Measurements from ENCODE around the gene LEMD1.

Gene LEMD1

DNA sequence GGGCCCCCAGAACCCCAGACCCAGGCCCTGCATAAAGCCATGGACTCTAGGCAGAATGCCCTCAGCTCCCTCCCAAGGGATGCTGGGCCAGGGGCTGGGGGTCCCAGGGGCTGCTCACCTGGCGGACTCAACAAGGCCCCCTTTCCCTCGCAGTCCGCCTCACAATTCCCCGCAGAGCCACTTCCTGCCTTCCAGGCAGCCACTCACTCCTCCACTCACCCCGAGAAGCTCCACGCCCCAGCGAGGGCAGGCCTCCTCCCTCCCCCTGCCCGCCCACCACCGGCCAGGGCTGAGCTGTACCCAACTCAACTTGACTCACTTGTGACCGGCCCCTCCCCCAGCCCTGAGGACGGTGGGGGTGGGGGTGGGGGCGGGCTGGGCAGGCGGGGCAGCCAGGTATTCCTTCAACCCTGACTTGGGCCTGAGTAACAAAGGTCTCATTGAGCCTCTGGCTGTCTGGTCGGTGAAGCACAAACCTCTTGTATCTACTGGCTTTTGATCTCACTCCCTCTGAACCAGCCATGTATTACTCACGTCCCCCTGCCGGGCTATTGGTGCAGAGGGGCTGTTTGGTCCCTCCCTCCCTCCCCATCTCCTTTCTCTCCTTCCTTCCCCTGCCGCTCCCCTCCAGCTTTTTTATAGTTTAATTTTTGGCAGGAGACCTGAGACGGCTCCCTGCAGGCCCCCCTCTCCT lies 28.0 kb upstream of the LEMD1 start:
- Histone ChIP-seq H3K4me3 (ENCODE audit: insufficient read depth, low read length, poor library complexity, severe bottlenecking) (no peak overlapping the region), H3K9me3 (ENCODE audit: insufficient read depth, low read length) (no peaks in the 10 kb centered on the region), H3K79me2 (ENCODE audit: insufficient read depth, low read length) (no peaks in the 10 kb centered on the region), H2AFZ (ENCODE audit: low read depth, low read length, severe bottlenecking) (no peak overlapping the region), H3K27me3 (ENCODE audit: low read length) (no peaks in the 10 kb centered on the region), H3K36me3 (ENCODE audit: low read length) (no peaks in the 10 kb centered on the region), H3F3A (ENCODE audit: insufficient read depth) (no peaks in the 10 kb centered on the region), H3K9ac (ENCODE audit: low read length) (no peak overlapping the region), H3K9me2 (replicated peaks; ENCODE audit: insufficient read depth, low read length) (no peaks in the 10 kb centered on the region), H3K4me2 (ENCODE audit: low read depth, low read length, poor library complexity, severe bottlenecking) (no peak overlapping the region), H4K20me1 (ENCODE audit: low read depth, low read length) (no peaks in the 10 kb centered on the region), H3K27ac (ENCODE audit: low read depth, low read length) (no peak overlapping the region)
- no peak for TF ChIP-seq EZH2phosphoT487 (conservative IDR thresholded peaks at IDR 0.05; ENCODE audit: low read length)
- TF ChIP-seq, protein P1, sequence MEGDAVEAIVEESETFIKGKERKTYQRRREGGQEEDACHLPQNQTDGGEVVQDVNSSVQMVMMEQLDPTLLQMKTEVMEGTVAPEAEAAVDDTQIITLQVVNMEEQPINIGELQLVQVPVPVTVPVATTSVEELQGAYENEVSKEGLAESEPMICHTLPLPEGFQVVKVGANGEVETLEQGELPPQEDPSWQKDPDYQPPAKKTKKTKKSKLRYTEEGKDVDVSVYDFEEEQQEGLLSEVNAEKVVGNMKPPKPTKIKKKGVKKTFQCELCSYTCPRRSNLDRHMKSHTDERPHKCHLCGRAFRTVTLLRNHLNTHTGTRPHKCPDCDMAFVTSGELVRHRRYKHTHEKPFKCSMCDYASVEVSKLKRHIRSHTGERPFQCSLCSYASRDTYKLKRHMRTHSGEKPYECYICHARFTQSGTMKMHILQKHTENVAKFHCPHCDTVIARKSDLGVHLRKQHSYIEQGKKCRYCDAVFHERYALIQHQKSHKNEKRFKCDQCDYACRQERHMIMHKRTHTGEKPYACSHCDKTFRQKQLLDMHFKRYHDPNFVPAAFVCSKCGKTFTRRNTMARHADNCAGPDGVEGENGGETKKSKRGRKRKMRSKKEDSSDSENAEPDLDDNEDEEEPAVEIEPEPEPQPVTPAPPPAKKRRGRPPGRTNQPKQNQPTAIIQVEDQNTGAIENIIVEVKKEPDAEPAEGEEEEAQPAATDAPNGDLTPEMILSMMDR (IDR thresholded peaks at IDR 0.05; ENCODE audit: insufficient read depth, low read length, poor library complexity, severe bottlenecking) = no peak

DNA sequence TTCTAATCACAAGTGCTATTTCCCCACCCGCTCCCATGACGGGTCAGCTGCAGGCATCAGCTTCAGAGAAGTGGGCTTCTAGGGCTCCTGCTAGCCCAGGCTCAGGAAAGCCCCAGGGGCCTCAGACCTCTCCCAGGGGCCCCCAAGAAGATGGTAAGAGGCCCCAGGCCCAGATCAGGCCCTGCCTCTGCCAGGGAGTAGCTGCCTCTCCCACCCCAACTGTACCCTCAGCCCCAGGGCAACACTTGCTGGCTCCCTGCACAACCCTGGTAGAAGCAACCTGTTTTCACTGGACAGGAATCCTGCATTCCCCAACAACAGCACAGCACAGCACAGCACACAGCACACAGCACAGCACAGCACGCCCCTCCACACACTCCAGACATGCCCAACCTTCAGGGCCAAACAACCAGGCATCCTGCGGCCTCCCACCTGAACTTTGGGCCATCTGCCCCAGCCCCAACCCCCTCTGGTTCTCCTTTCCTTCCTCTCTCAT lies 27.4 kb upstream of the LEMD1 start:
- H3K9me2 ChIP-seq (replicated peaks; ENCODE audit: insufficient read depth, low read length) = no peaks in the 10 kb centered on the region
- H3F3A ChIP-seq (ENCODE audit: insufficient read depth) = no peaks in the 10 kb centered on the region
- TF ChIP-seq, protein P1 (IDR thresholded peaks at IDR 0.05; ENCODE audit: insufficient read depth, low read length, poor library complexity, severe bottlenecking) = no peak
- no peak for TF ChIP-seq EZH2phosphoT487 (conservative IDR thresholded peaks at IDR 0.05; ENCODE audit: low read length)
- H3K36me3 ChIP-seq (ENCODE audit: low read length) = no peaks in the 10 kb centered on the region
- no peaks in the 10 kb centered on the region for H3K9me3 ChIP-seq (ENCODE audit: insufficient read depth, low read length)
- H2AFZ ChIP-seq (ENCODE audit: low read depth, low read length, severe bottlenecking) = no peak overlapping the region
- H3K27ac ChIP-seq (ENCODE audit: low read depth, low read length) = no peak overlapping the region
- H3K79me2 ChIP-seq (ENCODE audit: insufficient read depth, low read length) = no peaks in the 10 kb centered on the region
- no peak overlapping the region for H3K9ac ChIP-seq (ENCODE audit: low read length)
- no peak overlapping the region for H3K4me2 ChIP-seq (ENCODE audit: low read depth, low read length, poor library complexity, severe bottlenecking)
- no peaks in the 10 kb centered on the region for H4K20me1 ChIP-seq (ENCODE audit: low read depth, low read length)
- H3K27me3 ChIP-seq (ENCODE audit: low read length) = no peaks in the 10 kb centered on the region
- no peak overlapping the region for H3K4me3 ChIP-seq (ENCODE audit: insufficient read depth, low read length, poor library complexity, severe bottlenecking)

DNA sequence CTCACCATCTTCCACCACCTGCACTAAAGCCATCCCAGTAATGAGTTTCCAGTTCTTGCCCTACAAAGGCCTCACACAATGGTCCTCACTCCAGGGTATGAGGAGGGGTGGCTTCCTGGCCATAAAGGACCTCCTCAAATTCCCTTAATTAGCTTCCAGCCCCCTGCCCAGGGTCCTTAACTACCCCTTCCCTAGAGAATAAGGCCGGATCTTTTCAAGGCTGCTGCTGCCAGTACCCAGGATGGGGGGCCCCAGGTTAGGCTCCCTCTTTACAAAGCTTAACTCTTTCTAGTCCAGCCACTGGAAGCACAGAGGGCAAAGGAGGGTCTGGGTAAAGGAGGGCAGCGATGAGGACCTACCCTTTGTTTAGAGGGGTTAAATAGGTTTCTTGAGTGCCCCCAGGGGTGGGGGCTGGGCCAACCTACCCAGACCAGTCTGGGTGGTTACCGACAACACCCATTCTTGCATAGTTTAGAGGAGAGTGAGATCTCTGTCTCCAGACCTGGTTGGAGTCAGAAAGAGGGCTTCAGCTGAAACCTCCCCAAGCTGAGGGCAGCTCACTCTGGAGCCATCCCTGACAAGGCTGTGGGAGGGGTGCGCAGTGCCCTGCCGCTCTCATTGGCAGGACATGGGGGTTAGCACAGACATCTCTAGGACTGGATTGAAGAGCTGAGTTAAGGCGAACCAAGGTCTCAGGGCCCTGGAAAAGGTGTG lies 26.8 kb upstream of the LEMD1 start:
- Histone ChIP-seq H3K9ac (ENCODE audit: low read length) (no peak overlapping the region), H3K4me3 (ENCODE audit: insufficient read depth, low read length, poor library complexity, severe bottlenecking) (no peak overlapping the region), H3K4me2 (ENCODE audit: low read depth, low read length, poor library complexity, severe bottlenecking) (no peak overlapping the region)

More for the DNA sequence above, 26.8 kb upstream of the LEMD1 start:
- Histone ChIP-seq H3F3A (ENCODE audit: insufficient read depth) (no peaks in the 10 kb centered on the region), H4K20me1 (ENCODE audit: low read depth, low read length) (no peaks in the 10 kb centered on the region), H3K27ac (ENCODE audit: low read depth, low read length) (no peak overlapping the region), H3K9me3 (ENCODE audit: insufficient read depth, low read length) (no peaks in the 10 kb centered on the region), H2AFZ (ENCODE audit: low read depth, low read length, severe bottlenecking) (no peak overlapping the region), H3K36me3 (ENCODE audit: low read length) (no peaks in the 10 kb centered on the region), H3K9me2 (replicated peaks; ENCODE audit: insufficient read depth, low read length) (no peaks in the 10 kb centered on the region), H3K79me2 (ENCODE audit: insufficient read depth, low read length) (no peaks in the 10 kb centered on the region), H3K27me3 (ENCODE audit: low read length) (no peaks in the 10 kb centered on the region)
- no peak for TF ChIP-seq EZH2phosphoT487 (conservative IDR thresholded peaks at IDR 0.05; ENCODE audit: low read length)
- TF ChIP-seq, protein P1 (IDR thresholded peaks at IDR 0.05; ENCODE audit: insufficient read depth, low read length, poor library complexity, severe bottlenecking) = no peak
